Measurements from ENCODE around the gene IGHMBP2.

DNA sequence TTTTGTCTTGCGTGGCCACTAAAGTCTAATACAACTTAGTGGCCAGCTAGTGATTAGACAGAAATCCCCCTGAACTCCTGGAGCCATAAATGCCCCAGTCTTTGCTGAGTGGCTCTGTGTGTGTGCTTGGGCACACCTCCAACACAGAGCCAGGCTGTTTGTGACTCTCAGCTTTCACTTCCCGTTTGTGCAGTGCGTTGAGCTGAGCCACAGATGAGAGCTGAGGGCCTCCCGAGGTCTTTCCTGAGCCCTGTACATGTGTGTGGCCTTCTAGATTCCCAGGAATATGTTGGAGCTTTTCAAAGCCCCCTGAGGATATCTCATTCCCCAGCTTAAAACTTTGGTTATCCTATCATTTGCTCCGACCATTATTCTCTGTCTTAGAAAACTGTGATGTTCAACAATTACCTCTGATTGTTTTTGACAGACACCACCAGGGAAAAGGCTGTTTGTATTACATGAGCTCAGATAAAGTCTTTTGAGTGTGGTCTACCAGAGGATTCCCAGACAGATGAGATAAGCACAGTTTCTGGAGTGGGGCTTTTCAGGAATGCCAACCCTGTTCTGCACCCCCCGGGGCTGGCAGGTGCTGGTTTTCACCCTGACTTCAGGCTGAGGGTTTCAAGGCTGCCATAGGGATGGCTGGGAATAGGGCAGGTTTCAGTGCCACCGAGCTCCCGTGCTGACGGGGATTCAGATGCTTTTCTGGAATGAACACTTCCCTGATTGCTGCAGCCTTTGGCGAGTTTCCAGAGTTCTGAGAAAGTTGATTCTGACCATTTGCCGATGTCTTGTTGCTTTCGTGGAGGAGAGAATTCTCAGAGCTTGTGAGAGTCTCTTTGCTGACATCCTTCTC lies 23.8 kb downstream of the IGHMBP2 start:
- TF ChIP-seq EZH2 (IDR thresholded peaks at IDR 0.05; ENCODE audit: insufficient read depth, poor library complexity, severe bottlenecking) (no peak), EZH2phosphoT487 (IDR thresholded peaks at IDR 0.05; ENCODE audit: insufficient read depth, low read depth) (no peak)

Data from GM23248 (cell line).